ENCODE results near the gene EPHA4. TPM values are rescaled to one million over a fixed set of nuclear protein-coding genes. Genes with fewer than 3 reads are reported as not detected.

Gene EPHA4
- total RNA-seq, 4 donors from 2014 or later: 3.5 to 16.5 (median 12.4) TPM

- TF ChIP-seq POLR2A (IDR thresholded peaks at IDR 0.05): no peak
- TF ChIP-seq CTCF (IDR thresholded peaks at IDR 0.05): no peak
- H3K27ac ChIP-seq: no peak overlapping the region
- no peaks in the 10 kb centered on the region for H3K27me3 ChIP-seq
- no peaks in the 10 kb centered on the region for H3K36me3 ChIP-seq
- H3K4me1 ChIP-seq: no peaks in the 10 kb centered on the region
- no peak for DNase-seq
- no peaks in the 10 kb centered on the region for H3K9me3 ChIP-seq
- H3K4me3 ChIP-seq: no peak overlapping the region
Observed at GRCh38 chr2:221374234-221374633, 197.9 kb downstream of the EPHA4 start.

- Histone ChIP-seq H3K27ac (no peak overlapping the region), H3K27me3 (no peaks in the 10 kb centered on the region), H3K4me1 (no peaks in the 10 kb centered on the region), H3K36me3 (no peaks in the 10 kb centered on the region), H3K9me3 (no peaks in the 10 kb centered on the region), H3K4me3 (no peak overlapping the region)
- DNase-seq: no peak
- TF ChIP-seq CTCF (IDR thresholded peaks at IDR 0.05) (no peak), POLR2A (IDR thresholded peaks at IDR 0.05) (no peak)
Observed at GRCh38 chr2:221372907-221373306, 199.2 kb downstream of the EPHA4 start.

- Histone ChIP-seq H3K4me1 (no peaks in the 10 kb centered on the region), H3K4me3 (no peak overlapping the region), H3K9me3 (no peaks in the 10 kb centered on the region), H3K36me3 (no peaks in the 10 kb centered on the region), H3K27ac (no peak overlapping the region), H3K27me3 (no peaks in the 10 kb centered on the region)
- TF ChIP-seq CTCF (IDR thresholded peaks at IDR 0.05) (no peak), POLR2A (IDR thresholded peaks at IDR 0.05) (no peak)
- DNase-seq: no peak
Observed at GRCh38 chr2:221372159-221372884, 199.8 kb downstream of the EPHA4 start.

GRCh38 chr2:221371347-221371746, 200.8 kb downstream of the EPHA4 start:
- Histone ChIP-seq H3K4me3 (no peak overlapping the region), H3K4me1 (no peaks in the 10 kb centered on the region), H3K27me3 (no peaks in the 10 kb centered on the region), H3K36me3 (no peaks in the 10 kb centered on the region), H3K9me3 (no peaks in the 10 kb centered on the region), H3K27ac (no peak overlapping the region)
- no peak for TF ChIP-seq CTCF (IDR thresholded peaks at IDR 0.05)
- no peak for TF ChIP-seq POLR2A (IDR thresholded peaks at IDR 0.05)
- no peak for DNase-seq

- no peaks in the 10 kb centered on the region for H3K4me1 ChIP-seq
- no peaks in the 10 kb centered on the region for H3K36me3 ChIP-seq
- H3K9me3 ChIP-seq: no peaks in the 10 kb centered on the region
- H3K4me3 ChIP-seq: no peak overlapping the region
- no peaks in the 10 kb centered on the region for H3K27me3 ChIP-seq
- no peak overlapping the region for H3K27ac ChIP-seq
- TF ChIP-seq POLR2A (IDR thresholded peaks at IDR 0.05) (no peak), CTCF (IDR thresholded peaks at IDR 0.05) (no peak)
- DNase-seq: no peak
Observed at GRCh38 chr2:221370857-221371211, 201.3 kb downstream of the EPHA4 start.

Data from Peyer's patch (tissue), 4 donors.